CD4-positive, alpha-beta T cell (primary cell): ENCODE results near the gene C3. TPM values are rescaled to one million over a fixed set of nuclear protein-coding genes. Genes with fewer than 3 reads are reported as not detected.
"Not testable (repeated sequence)": the region's sequence is repeated elsewhere in the genome, so short reads cannot be mapped to it uniquely, and the experiment has no call there.

Source experiments
- ATAC-seq: fragments of 200-7000 bp; cut with Tn5 transposase; one replicate; pipeline ENCODE4 v1.10.0; 2022; ENCODE audit warnings: mild to moderate bottlenecking; ENCODE audit not compliant: poor library complexity
- CTCF ChIA-PET: fragments of 350-600 bp; sonication (Branson Sonifier 250); formaldehyde crosslinking; loops from one replicate; lab custom pipeline; 2021; ENCODE audit warnings: antibody characterized with exemption, inconsistent platforms; lab: Charles Lee
- POLR2A ChIA-PET: fragments of 350-600 bp; sonication (Branson Sonifier 250); formaldehyde crosslinking; loops from one replicate; lab custom pipeline; 2021; ENCODE audit warnings: antibody characterized with exemption, inconsistent platforms; lab: Charles Lee
- DNase-seq, 14 experiments: peaks; one replicate each; pipeline ENCODE4 v3.0.0-alpha.2; 2013 to 2020; ENCODE audit warnings: mixed read lengths in 2 of 14
- H3K27ac ChIP-seq, 2 donors: one replicate each; pipeline versions ENCODE4 v1.5.1 to v1.7.0; 2013; ENCODE audit warnings: low read length in 2 of 2, low read depth in 1 of 2, mild to moderate bottlenecking in 1 of 2
- H3K27me3 ChIP-seq, 2 experiments: 1 replicate in 1 of 2; 2 replicates in 1 of 2; pipeline versions ENCODE4 v1.6.1 to v1.7.0; 2013; ENCODE audit warnings: low read length in 2 of 2, control low read depth in 1 of 2, mild to moderate bottlenecking in 1 of 2, moderate library complexity in 1 of 2; ENCODE audit not compliant: insufficient read depth in 2 of 2, control insufficient read depth in 1 of 2
- H3K36me3 ChIP-seq: one replicate; pipeline ENCODE4 v1.6.1; 2013; ENCODE audit warnings: low read length, control low read depth; ENCODE audit not compliant: insufficient read depth
- H3K4me1 ChIP-seq: one replicate; pipeline ENCODE4 v1.6.1; 2013; ENCODE audit warnings: low read length, control low read depth; ENCODE audit not compliant: insufficient read depth
- H3K4me3 ChIP-seq: one replicate; pipeline ENCODE4 v1.5.1; 2013; ENCODE audit warnings: mild to moderate bottlenecking, low read length, moderate library complexity
- H3K9me3 ChIP-seq, 2 experiments: 1 replicate in 1 of 2; 2 replicates in 1 of 2; pipeline versions ENCODE4 v1.6.1 to v1.7.0; 2013; ENCODE audit warnings: low read length in 2 of 2, mild to moderate bottlenecking in 2 of 2, control low read depth in 1 of 2, moderate library complexity in 1 of 2; ENCODE audit not compliant: control insufficient read depth in 1 of 2, insufficient read depth in 1 of 2
- H3K27ac Mint-ChIP-seq: one replicate; pipeline ENCODE4 v1.8.0; 2020; ENCODE audit warnings: mixed read lengths
- H3K27me3 Mint-ChIP-seq: one replicate; pipeline ENCODE4 v1.8.0; 2021; ENCODE audit warnings: mixed read lengths
- H3K36me3 Mint-ChIP-seq: one replicate; pipeline ENCODE4 v1.8.0; 2021; ENCODE audit warnings: low read depth, mixed read lengths
- H3K4me1 Mint-ChIP-seq: one replicate; pipeline ENCODE4 v1.8.0; 2021; ENCODE audit warnings: low read depth, mixed read lengths
- H3K4me3 Mint-ChIP-seq: one replicate; pipeline ENCODE4 v1.8.0; 2020; ENCODE audit warnings: mild to moderate bottlenecking, mixed read lengths
- H3K9me3 Mint-ChIP-seq: one replicate; pipeline ENCODE4 v1.8.0; 2020; ENCODE audit warnings: mixed read lengths
- intact Hi-C, 2 experiments: fragments of 100-400 bp; cut with DNase I in 1 of 2; cut with micrococcal nuclease in 1 of 2; formaldehyde crosslinking; loops; one replicate each; pipeline versions ENCODE4 v1.15.1 to v1.9.0; 2023 to 2025; cut with DNase I, micrococcal nuclease
- total RNA-seq, 174 experiments: library from RNA in 2 of 174; stranded (reverse) in 2 of 174; gene quantifications; one replicate each; pipeline ENCODE4 v1.2.3 and lab custom pipeline; 2021 to 2026
- TF ChIP-seq, protein P1 (sequence below): fragments of 200-600 bp; IDR thresholded peaks from one replicate; pipeline ENCODE4 v1.8.0; 2022; ENCODE audit warnings: antibody characterized with exemption, mild to moderate bottlenecking

C3 gene
- total RNA-seq, 2 experiments from 2014 or later, result 0.55 TPM; not detected in 1

DNA sequence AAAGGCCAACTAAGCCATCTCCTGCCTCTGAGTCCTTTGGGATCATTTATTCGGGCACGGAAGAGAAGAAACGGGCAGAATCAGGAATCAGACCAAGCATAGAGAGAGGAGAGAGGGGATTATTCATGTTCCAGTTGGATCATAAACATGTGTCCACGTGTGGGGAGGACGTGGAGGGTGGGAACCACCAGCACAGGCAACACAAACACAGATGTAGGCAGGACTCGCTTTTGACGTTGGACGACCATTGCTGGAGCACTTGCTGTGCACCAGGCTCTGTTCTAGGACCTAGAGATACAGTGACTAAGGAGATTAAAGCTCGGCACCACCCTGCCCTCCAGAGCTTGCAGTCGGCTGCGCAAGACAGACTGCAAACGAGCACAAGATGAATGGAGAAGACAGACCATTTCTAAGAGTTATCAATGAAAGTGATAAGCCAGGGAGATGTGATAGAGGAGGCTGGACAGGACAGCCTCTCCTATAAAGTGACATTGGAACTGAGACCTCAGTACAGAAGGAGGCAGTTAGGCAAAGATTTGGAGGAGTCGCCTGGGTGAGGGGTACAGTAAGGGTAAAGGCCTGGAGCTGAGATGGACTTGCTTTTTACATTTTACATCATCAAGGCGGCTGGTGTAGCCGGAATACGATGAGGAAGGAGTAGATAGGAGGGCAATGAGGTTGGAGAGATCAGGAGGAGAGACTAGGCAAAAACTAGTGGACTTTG is 46.1 kb upstream of the C3 start:
- Mint-ChIP-seq H3K4me3 (peak overlapping the region; percentile 92), H3K27me3 (no peaks in the 10 kb centered on the region), H3K9me3 (no peaks in the 10 kb centered on the region), H3K27ac (peak overlapping the region; percentile 96), H3K4me1 (peaks cover 36% of the 10 kb centered on the region), H3K36me3 (peaks cover 24% of the 10 kb centered on the region)
- POLR2A ChIA-PET, result interaction anchor here (0.6 to 3.7 kb wide), 8 partner anchors 10 to 94 kb away, joined by 3 to 32 read pairs (median 6); partner anchors contain the start of genes GPR108 and TRIP10
- Histone ChIP-seq H3K36me3 (peaks cover 24% of the 10 kb centered on the region), H3K27ac (peak overlapping the region; percentile 93), H3K4me1 (peaks cover 57% of the 10 kb centered on the region), H3K4me3 (peak overlapping the region; percentile 92), H3K27me3 (no peaks in the 10 kb centered on the region), H3K9me3 (no peaks in the 10 kb centered on the region)
- TF ChIP-seq, protein P1, sequence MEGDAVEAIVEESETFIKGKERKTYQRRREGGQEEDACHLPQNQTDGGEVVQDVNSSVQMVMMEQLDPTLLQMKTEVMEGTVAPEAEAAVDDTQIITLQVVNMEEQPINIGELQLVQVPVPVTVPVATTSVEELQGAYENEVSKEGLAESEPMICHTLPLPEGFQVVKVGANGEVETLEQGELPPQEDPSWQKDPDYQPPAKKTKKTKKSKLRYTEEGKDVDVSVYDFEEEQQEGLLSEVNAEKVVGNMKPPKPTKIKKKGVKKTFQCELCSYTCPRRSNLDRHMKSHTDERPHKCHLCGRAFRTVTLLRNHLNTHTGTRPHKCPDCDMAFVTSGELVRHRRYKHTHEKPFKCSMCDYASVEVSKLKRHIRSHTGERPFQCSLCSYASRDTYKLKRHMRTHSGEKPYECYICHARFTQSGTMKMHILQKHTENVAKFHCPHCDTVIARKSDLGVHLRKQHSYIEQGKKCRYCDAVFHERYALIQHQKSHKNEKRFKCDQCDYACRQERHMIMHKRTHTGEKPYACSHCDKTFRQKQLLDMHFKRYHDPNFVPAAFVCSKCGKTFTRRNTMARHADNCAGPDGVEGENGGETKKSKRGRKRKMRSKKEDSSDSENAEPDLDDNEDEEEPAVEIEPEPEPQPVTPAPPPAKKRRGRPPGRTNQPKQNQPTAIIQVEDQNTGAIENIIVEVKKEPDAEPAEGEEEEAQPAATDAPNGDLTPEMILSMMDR, result no peak
- CTCF ChIA-PET, result interaction anchor here (1.3 to 2.0 kb wide), 3 partner anchors 28 to 97 kb away, joined by 3 to 7 read pairs (median 6); no protein-coding TSS in a partner anchor
- ATAC-seq (no peak), DNase-seq (peak in 3 of 14 experiments; percentile 26 to 55 (median 39))
- intact Hi-C loops, result loop anchor here (1.0 to 5.0 kb wide), 6 partner anchors 14 to 134 kb away; partner anchors contain the start of genes GPR108 (in 1 of the 2) and TRIP10 (in 1 of the 2)

DNA sequence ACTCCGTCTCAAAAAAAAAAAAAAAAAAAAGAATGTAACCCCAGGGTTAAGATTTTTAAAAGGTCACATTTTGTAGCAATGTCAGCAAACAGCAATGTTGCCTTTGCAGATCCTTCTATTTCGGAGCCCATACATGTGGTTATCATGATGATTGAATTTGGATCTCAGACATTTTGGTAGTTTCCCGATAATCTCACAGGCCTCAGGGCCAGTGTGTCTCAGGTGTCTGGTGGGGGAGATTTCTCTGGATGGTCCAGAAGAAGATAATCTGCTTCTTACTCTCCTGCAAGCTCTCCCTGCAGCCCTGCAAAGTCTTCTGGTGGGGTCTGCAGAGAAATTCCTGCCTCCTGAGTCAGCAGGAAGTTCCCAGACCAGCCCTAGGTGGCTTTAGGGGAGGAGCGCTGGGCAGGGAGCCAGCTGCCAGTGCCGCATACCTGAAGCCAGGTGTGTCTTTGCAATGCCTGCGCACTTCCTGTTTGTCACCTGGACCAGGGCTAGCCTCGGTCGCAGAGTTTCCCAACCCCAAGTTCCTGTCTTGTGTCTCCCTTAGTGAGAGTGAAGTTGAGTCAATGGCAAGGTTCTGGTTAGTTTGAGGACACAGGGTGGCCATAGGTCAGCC is 45.4 kb upstream of the C3 start:
- H3K4me3 ChIP-seq, result peak overlapping the region; percentile 92
- CTCF ChIA-PET, result interaction anchor here (1.3 kb wide), 1 partner anchor 27 kb away, joined by 3 read pairs; no protein-coding TSS in a partner anchor
- peak in 7 of 14 experiments; percentile 10 to 68 (median 48) for DNase-seq
- POLR2A ChIA-PET, result interaction anchor here (2.8 to 3.7 kb wide), 3 partner anchors 27 to 37 kb away, joined by 11 to 32 read pairs (median 28); partner anchors contain the start of genes GPR108 and TRIP10
- intact Hi-C loops, result loop anchor here in 1 of 2 experiments (2.0 to 5.0 kb wide), 2 partner anchors 13 to 134 kb away; no protein-coding TSS in a partner anchor
- H3K4me1 ChIP-seq, result peaks cover 57% of the 10 kb centered on the region
- H3K27me3 ChIP-seq, result no peaks in the 10 kb centered on the region
- TF ChIP-seq, protein P1, result no peak
- H3K27me3 Mint-ChIP-seq, result no peaks in the 10 kb centered on the region
- H3K27ac ChIP-seq, result peak overlapping the region; percentile 93
- H3K36me3 ChIP-seq, result peaks cover 31% of the 10 kb centered on the region
- peaks cover 31% of the 10 kb centered on the region for H3K36me3 Mint-ChIP-seq
- H3K9me3 Mint-ChIP-seq, result no peaks in the 10 kb centered on the region
- peak overlapping the region; percentile 96 for H3K27ac Mint-ChIP-seq
- peaks cover 36% of the 10 kb centered on the region for H3K4me1 Mint-ChIP-seq
- peak overlapping the region; percentile 92 for H3K4me3 Mint-ChIP-seq
- ATAC-seq, result no peak
- H3K9me3 ChIP-seq, result no peaks in the 10 kb centered on the region

DNA sequence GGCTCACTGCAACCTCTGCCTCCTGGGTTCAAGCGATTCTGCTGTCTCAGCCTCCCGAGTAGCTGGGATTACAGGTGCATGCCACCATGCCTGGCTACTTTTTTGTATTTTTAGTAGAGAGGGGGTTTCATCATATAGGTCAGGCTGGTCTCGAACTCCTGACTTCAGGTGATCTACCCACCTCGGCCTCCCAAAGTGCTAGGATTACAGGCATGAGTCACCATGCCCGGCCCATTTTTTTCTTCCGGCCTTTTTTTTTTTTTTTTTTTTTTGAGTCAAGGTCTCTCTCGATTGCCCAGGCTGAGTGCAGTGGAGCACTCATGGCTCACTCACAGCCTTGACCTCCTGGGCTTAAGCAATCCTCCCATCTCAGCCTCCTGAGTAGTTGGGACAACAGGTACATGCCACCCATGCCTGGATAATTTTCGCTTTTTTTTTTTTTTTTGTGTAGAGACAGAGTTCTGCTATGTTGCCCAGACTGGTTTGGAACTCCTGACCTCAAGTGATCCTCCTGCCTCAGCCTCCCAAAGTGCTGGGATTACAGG is 41.9 kb upstream of the C3 start:
- POLR2A ChIA-PET, H3K9me3 ChIP-seq, H3K4me3 ChIP-seq, H3K4me3 Mint-ChIP-seq, H3K27me3 Mint-ChIP-seq, intact Hi-C loops, ATAC-seq, H3K27ac ChIP-seq, DNase-seq, H3K27ac Mint-ChIP-seq, CTCF ChIA-PET, H3K27me3 ChIP-seq, H3K9me3 Mint-ChIP-seq: not testable (repeated sequence)
- Mint-ChIP-seq H3K36me3 (peaks cover 56% of the 10 kb centered on the region), H3K4me1 (peaks cover 23% of the 10 kb centered on the region)
- Histone ChIP-seq H3K36me3 (peaks cover 54% of the 10 kb centered on the region), H3K4me1 (peaks cover 42% of the 10 kb centered on the region)
